IMR-90 (cell line): Measurements from ENCODE around the gene TAF4. TPM values are rescaled to one million over a fixed set of nuclear protein-coding genes. Genes with fewer than 3 reads are reported as not detected.
A peak's percentile ranks its signal among the peaks of the same experiment; 100 is the strongest.

Experiments used
- ATAC-seq: fragments of 200-7000 bp; cut with Tn5 transposase; 2 replicates; pipeline ENCODE4 v1.9.1; 2020; ENCODE audit warnings: low read depth, mild to moderate bottlenecking, moderate library complexity
- BruUV-seq: library from RNA; stranded (reverse); fragments of 400-500 nt; replicated peaks from 2 replicates; lab custom pipeline; 2021; lab: Mats Ljungman, UMichigan
- CTCF ChIA-PET: fragments of 300-600 bp; formaldehyde crosslinking; extraction: SDS; loops from one replicate; lab custom pipeline; 2021; ENCODE audit warnings: antibody characterized with exemption; lab: Yijun Ruan, JAX
- POLR2A ChIA-PET: fragments of 300-600 bp; sonication (Branson Sonifier 250); formaldehyde crosslinking; loops from one replicate; lab custom pipeline; 2022; ENCODE audit warnings: antibody characterized with exemption; ENCODE audit not compliant: unreplicated experiment; lab: Charles Lee
- DNase-seq: peaks from one replicate; pipeline ENCODE4 v3.0.0; 2013
- H2AFZ ChIP-seq: replicated peaks from 2 replicates; pipeline ENCODE3; 2013; ENCODE audit warnings: low read length, mild to moderate bottlenecking; ENCODE audit not compliant: poor library complexity
- H2AK5ac ChIP-seq: 2 replicates; pipeline ENCODE4 v1.6.1; 2013; ENCODE audit warnings: low read depth, low read length, inconsistent platforms
- H2AK9ac ChIP-seq: replicated peaks from 2 replicates; pipeline ENCODE3; 2013; ENCODE audit warnings: mild to moderate bottlenecking, low read depth, low read length, moderate library complexity; ENCODE audit not compliant: poor library complexity
- H2BK120ac ChIP-seq: 2 replicates; pipeline ENCODE4 v1.6.1; 2013; ENCODE audit warnings: low read depth, low read length, inconsistent platforms
- H2BK15ac ChIP-seq: 3 replicates; pipeline ENCODE4 v1.6.1; 2013; ENCODE audit warnings: low read depth, low read length, inconsistent platforms
- H2BK20ac ChIP-seq: 2 replicates; pipeline ENCODE4 v1.6.1; 2013; ENCODE audit warnings: low read depth, mild to moderate bottlenecking, inconsistent platforms, low read length, moderate library complexity
- H2BK5ac ChIP-seq: 2 replicates; pipeline ENCODE4 v1.6.1; 2013; ENCODE audit warnings: mild to moderate bottlenecking, low read depth, low read length, inconsistent platforms; ENCODE audit not compliant: poor library complexity, severe bottlenecking
- H3K14ac ChIP-seq: replicated peaks from 2 replicates; pipeline ENCODE4 v1.6.1; 2013; ENCODE audit warnings: low read depth, low read length, inconsistent platforms
- H3K18ac ChIP-seq: 2 replicates; pipeline ENCODE4 v1.6.1; 2013; ENCODE audit warnings: low read depth, low read length, control low read depth
- H3K23ac ChIP-seq: 2 replicates; pipeline ENCODE4 v1.6.1; 2013; ENCODE audit warnings: low read depth, low read length, inconsistent platforms
- H3K27ac ChIP-seq: 2 replicates; pipeline ENCODE4 v1.5.1; 2013; ENCODE audit warnings: mild to moderate bottlenecking, control low read depth, low read length; ENCODE audit not compliant: insufficient read depth
- H3K27me3 ChIP-seq: 2 replicates; pipeline ENCODE4 v1.6.1; 2013; ENCODE audit warnings: low read length; ENCODE audit not compliant: control insufficient read depth, insufficient read depth
- H3K36me3 ChIP-seq: 2 replicates; pipeline ENCODE4 v1.6.1; 2013; ENCODE audit warnings: low read length, mixed read lengths; ENCODE audit not compliant: control insufficient read depth, insufficient read depth
- H3K4ac ChIP-seq: 2 replicates; pipeline ENCODE4 v1.6.1; 2013; ENCODE audit warnings: low read depth, low read length, inconsistent platforms
- H3K4me1 ChIP-seq: 2 replicates; pipeline ENCODE4 v1.6.1; 2013; ENCODE audit warnings: low read length, mixed read lengths; ENCODE audit not compliant: control insufficient read depth, insufficient read depth
- H3K4me2 ChIP-seq: 2 replicates; pipeline ENCODE4 v1.6.1; 2013; ENCODE audit warnings: low read depth, mild to moderate bottlenecking, control low read depth, low read length, moderate library complexity
- H3K4me3 ChIP-seq: 2 replicates; pipeline ENCODE4 v1.5.1; 2013; ENCODE audit warnings: low read depth, mild to moderate bottlenecking, control low read depth, low read length, moderate library complexity; ENCODE audit not compliant: insufficient read depth
- H3K56ac ChIP-seq: 2 replicates; pipeline ENCODE4 v1.6.1; 2013; ENCODE audit warnings: low read length, inconsistent platforms; ENCODE audit not compliant: insufficient read depth; ENCODE audit errors: extremely low read depth
- H3K79me1 ChIP-seq, 2 experiments: 2 replicates each; pipeline ENCODE4 v1.6.1; 2013; ENCODE audit warnings: low read length in 2 of 2, inconsistent platforms in 1 of 2, low read depth in 1 of 2
- H3K9ac ChIP-seq: 2 replicates; pipeline ENCODE4 v1.6.1; 2013; ENCODE audit warnings: low read depth, low read length, control low read depth
- H3K9me1 ChIP-seq: 2 replicates; pipeline ENCODE4 v1.6.1; 2013; ENCODE audit warnings: low read length, inconsistent platforms; ENCODE audit not compliant: insufficient read depth
- H3K9me3 ChIP-seq: 2 replicates; pipeline ENCODE4 v1.6.1; 2013; ENCODE audit warnings: low read length; ENCODE audit not compliant: control insufficient read depth, insufficient read depth
- H4K20me1 ChIP-seq: 2 replicates; pipeline ENCODE4 v1.6.1; 2013; ENCODE audit warnings: low read length, inconsistent platforms; ENCODE audit not compliant: insufficient read depth
- H4K5ac ChIP-seq: 2 replicates; pipeline ENCODE4 v1.6.1; 2013; ENCODE audit warnings: mild to moderate bottlenecking, low read depth, low read length, control low read depth
- H4K8ac ChIP-seq, 2 experiments: 2 replicates each; pipeline ENCODE4 v1.6.1; 2013; ENCODE audit warnings: low read depth in 2 of 2, low read length in 2 of 2, control low read depth in 1 of 2, inconsistent platforms in 1 of 2
- H4K91ac ChIP-seq: 2 replicates; pipeline ENCODE4 v1.6.1; 2013; ENCODE audit warnings: low read depth, low read length, inconsistent platforms; ENCODE audit not compliant: insufficient read depth
- BHLHE40 ChIP-seq: fragments of 150-350 bp; IDR thresholded peaks from 2 replicates; pipeline ENCODE4 v1.6.1; 2016; ENCODE audit warnings: mild to moderate bottlenecking, low read depth, low read length
- CEBPB ChIP-seq: IDR thresholded peaks from 2 replicates; pipeline ENCODE4 v1.6.1; 2012; ENCODE audit warnings: low read depth, low read length, improper control_type of control experiment
- CHD1 ChIP-seq: IDR thresholded peaks from 2 replicates; pipeline ENCODE4 v1.6.1; 2012; ENCODE audit warnings: low read depth, low read length, improper control_type of control experiment
- FOS ChIP-seq: fragments of 150-350 bp; IDR thresholded peaks from 2 replicates; pipeline ENCODE4 v1.6.1; 2016; ENCODE audit warnings: low read depth, low read length
- MAFK ChIP-seq: IDR thresholded peaks from 2 replicates; pipeline ENCODE4 v1.6.1; 2012; ENCODE audit warnings: low read depth, low read length, improper control_type of control experiment
- MAZ ChIP-seq: IDR thresholded peaks from 2 replicates; pipeline ENCODE4 v1.6.1; 2012; ENCODE audit warnings: low read depth, mild to moderate bottlenecking, low read length, improper control_type of control experiment, moderate library complexity, borderline replicate concordance
- MXI1 ChIP-seq: IDR thresholded peaks from 2 replicates; pipeline ENCODE4 v1.6.1; 2012; ENCODE audit warnings: low read depth, mild to moderate bottlenecking, low read length, moderate library complexity, borderline replicate concordance
- NFE2L2 ChIP-seq: fragments of 150-350 bp; IDR thresholded peaks from 2 replicates; pipeline ENCODE4 v1.6.1; 2016; ENCODE audit warnings: low read depth, mild to moderate bottlenecking, low read length
- POLR2A ChIP-seq: IDR thresholded peaks from 2 replicates; pipeline ENCODE4 v1.6.1; 2012; ENCODE audit warnings: mild to moderate bottlenecking, low read depth, low read length
- RAD21 ChIP-seq: IDR thresholded peaks from 2 replicates; pipeline ENCODE4 v1.6.1; 2012; ENCODE audit warnings: low read length, improper control_type of control experiment
- RCOR1 ChIP-seq: IDR thresholded peaks from 2 replicates; pipeline ENCODE4 v1.6.1; 2012; ENCODE audit warnings: mild to moderate bottlenecking, low read length, improper control_type of control experiment; ENCODE audit not compliant: insufficient replicate concordance
- RFX5 ChIP-seq: IDR thresholded peaks from 2 replicates; pipeline ENCODE4 v1.8.0; 2012; ENCODE audit warnings: low read depth, mild to moderate bottlenecking, low read length, moderate library complexity
- SMC3 ChIP-seq: fragments of 150-350 bp; IDR thresholded peaks from 2 replicates; pipeline ENCODE4 v1.6.1; 2016; ENCODE audit warnings: low read depth, mild to moderate bottlenecking, antibody characterized with exemption, low read length, moderate library complexity
- WGBS, 2 experiments: methylation state at CpG; one replicate each; pipeline versions ENCODE4 v1.1.5 to v1.1.7; 2013; ENCODE audit warnings: missing lambda C conversion rate in 2 of 2; ENCODE audit not compliant: insufficient read length in 1 of 2; ENCODE audit errors: extremely low coverage in 2 of 2; 5-methylcytosine and 5-hydroxymethylcytosine counted together
- dilution Hi-C: fragments of 300-500 bp; cut with HindIII; formaldehyde crosslinking; loops from one replicate; pipeline ENCODE4 v1.14.3; 2018; ENCODE audit warnings: low sequenced_read_pairs; ENCODE audit not compliant: unreplicated experiment
- in situ Hi-C: fragments of 300-500 bp; cut with MboI; formaldehyde crosslinking; loops from 3 replicates; pipeline ENCODE4 v1.14.3; 2019; ENCODE audit warnings: low sequenced_read_pairs, inconsistent platforms, mixed read lengths
- intact Hi-C: fragments of 100-400 bp; cut with micrococcal nuclease; formaldehyde crosslinking; loops from 2 replicates; pipeline ENCODE4 v1.10.0; 2022
- polyA plus RNA-seq, 3 experiments: library from polyadenylated mRNA; depleted of rRNA; stranded (reverse); fragments of >200 nt; gene quantifications; 2 replicates each; pipeline ENCODE4 v1.2.3, GENCODE V29; 2012; ENCODE audit warnings: low replicate concordance in 1 of 3
- total RNA-seq: library from RNA; depleted of rRNA; stranded (reverse); fragments of >200 nt; gene quantifications from 2 replicates; pipeline ENCODE4 v1.2.3, GENCODE V29; 2012
- TF ChIP-seq, protein P1 (sequence below): fragments of 150-350 bp; IDR thresholded peaks from 2 replicates; pipeline ENCODE4 v1.6.1; 2017; ENCODE audit warnings: mild to moderate bottlenecking, antibody characterized with exemption, low read length, low read depth
- TF ChIP-seq, protein P2 (sequence below): fragments of 150-350 bp; IDR thresholded peaks from 2 replicates; pipeline ENCODE4 v1.6.1; 2016; ENCODE audit warnings: low read depth, mild to moderate bottlenecking, low read length, moderate library complexity, borderline replicate concordance
- TF ChIP-seq, protein P3 (sequence below): conservative IDR thresholded peaks from 2 replicates; pipeline ENCODE4 v1.5.1; 2012; ENCODE audit warnings: mild to moderate bottlenecking, low read depth, low read length, improper control_type of control experiment

The TAF4 gene
- total and polyA plus RNA-seq, 2 of the 4 experiments (the other 2 are of a cell fraction) = 1.4 to 5.1 TPM

DNA sequence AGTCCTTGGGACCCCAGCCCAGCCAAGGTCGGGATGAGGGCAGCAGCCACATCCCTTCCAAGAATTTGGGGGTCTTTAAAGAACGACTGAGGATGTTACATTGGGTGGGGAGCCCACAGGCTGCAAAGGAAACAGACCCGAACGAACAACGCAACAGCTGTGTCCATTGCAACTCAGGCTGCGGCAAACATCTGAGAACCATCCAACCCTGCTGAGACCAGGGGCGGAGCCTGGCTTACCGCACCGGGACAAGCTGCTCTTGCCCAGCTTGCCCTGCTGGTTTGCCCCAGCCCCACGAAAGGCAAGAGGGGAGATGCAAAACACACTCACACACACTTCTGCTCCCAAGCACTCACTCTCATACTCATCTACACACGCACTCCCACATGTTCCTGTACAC, 21.5 kb upstream of the TAF4 start:
- ATAC-seq (no peak), DNase-seq (no peak)
- no peak overlapping the region for H2BK20ac ChIP-seq
- peaks cover 7% of the 10 kb centered on the region for H3K4me1 ChIP-seq
- no peak overlapping the region for H3K14ac ChIP-seq
- H3K27me3 ChIP-seq = peaks cover 9% of the 10 kb centered on the region; the same call in 1 of the 2 replicates
- no peak overlapping the region; the same call in 1 of the 2 replicates for H3K4me2 ChIP-seq
- H2BK120ac ChIP-seq = 0 out of 2 replicates have a peak overlapping the region, but pooled peaks have one; percentile 17
- no peak overlapping the region for H3K18ac ChIP-seq
- H4K8ac ChIP-seq = no peak overlapping the region
- ChIA-PET CTCF (no interaction called here), POLR2A (no interaction called here)
- H3K23ac ChIP-seq = no peak overlapping the region
- H2AFZ ChIP-seq = no peak overlapping the region
- H3K9ac ChIP-seq = no peak overlapping the region
- no peaks in the 10 kb centered on the region; a peak in 1 of 4 replicates for H3K79me1 ChIP-seq
- no peak overlapping the region for H2BK15ac ChIP-seq
- H3K4ac ChIP-seq = no peak overlapping the region
- no peak overlapping the region; the same call in 1 of the 2 replicates for H4K91ac ChIP-seq
- dilution Hi-C loops (no loop called here), in situ Hi-C loops (no loop called here), intact Hi-C loops (no loop called here)
- WGBS, 2 experiments = 52% methylated on average over 7 of the region's 11 CpGs; no CpG with 5 or more reads in 1 of the 2 experiments
- TF ChIP-seq, protein P1, sequence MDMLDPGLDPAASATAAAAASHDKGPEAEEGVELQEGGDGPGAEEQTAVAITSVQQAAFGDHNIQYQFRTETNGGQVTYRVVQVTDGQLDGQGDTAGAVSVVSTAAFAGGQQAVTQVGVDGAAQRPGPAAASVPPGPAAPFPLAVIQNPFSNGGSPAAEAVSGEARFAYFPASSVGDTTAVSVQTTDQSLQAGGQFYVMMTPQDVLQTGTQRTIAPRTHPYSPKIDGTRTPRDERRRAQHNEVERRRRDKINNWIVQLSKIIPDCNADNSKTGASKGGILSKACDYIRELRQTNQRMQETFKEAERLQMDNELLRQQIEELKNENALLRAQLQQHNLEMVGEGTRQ = no peak
- TF ChIP-seq MAFK = no peak
- TF ChIP-seq MAZ = no peak
- TF ChIP-seq MXI1 = no peak
- TF ChIP-seq, protein P2, sequence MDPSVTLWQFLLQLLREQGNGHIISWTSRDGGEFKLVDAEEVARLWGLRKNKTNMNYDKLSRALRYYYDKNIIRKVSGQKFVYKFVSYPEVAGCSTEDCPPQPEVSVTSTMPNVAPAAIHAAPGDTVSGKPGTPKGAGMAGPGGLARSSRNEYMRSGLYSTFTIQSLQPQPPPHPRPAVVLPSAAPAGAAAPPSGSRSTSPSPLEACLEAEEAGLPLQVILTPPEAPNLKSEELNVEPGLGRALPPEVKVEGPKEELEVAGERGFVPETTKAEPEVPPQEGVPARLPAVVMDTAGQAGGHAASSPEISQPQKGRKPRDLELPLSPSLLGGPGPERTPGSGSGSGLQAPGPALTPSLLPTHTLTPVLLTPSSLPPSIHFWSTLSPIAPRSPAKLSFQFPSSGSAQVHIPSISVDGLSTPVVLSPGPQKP = no peak
- TF ChIP-seq BHLHE40 = no peak
- TF ChIP-seq NFE2L2 = no peak
- TF ChIP-seq FOS = no peak
- TF ChIP-seq CEBPB = no peak
- TF ChIP-seq RAD21 = no peak
- TF ChIP-seq, protein P3, sequence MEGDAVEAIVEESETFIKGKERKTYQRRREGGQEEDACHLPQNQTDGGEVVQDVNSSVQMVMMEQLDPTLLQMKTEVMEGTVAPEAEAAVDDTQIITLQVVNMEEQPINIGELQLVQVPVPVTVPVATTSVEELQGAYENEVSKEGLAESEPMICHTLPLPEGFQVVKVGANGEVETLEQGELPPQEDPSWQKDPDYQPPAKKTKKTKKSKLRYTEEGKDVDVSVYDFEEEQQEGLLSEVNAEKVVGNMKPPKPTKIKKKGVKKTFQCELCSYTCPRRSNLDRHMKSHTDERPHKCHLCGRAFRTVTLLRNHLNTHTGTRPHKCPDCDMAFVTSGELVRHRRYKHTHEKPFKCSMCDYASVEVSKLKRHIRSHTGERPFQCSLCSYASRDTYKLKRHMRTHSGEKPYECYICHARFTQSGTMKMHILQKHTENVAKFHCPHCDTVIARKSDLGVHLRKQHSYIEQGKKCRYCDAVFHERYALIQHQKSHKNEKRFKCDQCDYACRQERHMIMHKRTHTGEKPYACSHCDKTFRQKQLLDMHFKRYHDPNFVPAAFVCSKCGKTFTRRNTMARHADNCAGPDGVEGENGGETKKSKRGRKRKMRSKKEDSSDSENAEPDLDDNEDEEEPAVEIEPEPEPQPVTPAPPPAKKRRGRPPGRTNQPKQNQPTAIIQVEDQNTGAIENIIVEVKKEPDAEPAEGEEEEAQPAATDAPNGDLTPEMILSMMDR = no peak
- no peak for TF ChIP-seq POLR2A
- no peak for TF ChIP-seq RCOR1
- TF ChIP-seq CHD1 = no peak
- no peak for TF ChIP-seq RFX5
- no peak for TF ChIP-seq SMC3
- H3K27ac ChIP-seq = no peak overlapping the region
- no TSS peak for BruUV-seq
- H4K5ac ChIP-seq = no peak overlapping the region
- H2AK9ac ChIP-seq = no peak overlapping the region
- H3K9me3 ChIP-seq = no peaks in the 10 kb centered on the region
- H3K56ac ChIP-seq = no peak overlapping the region
- H3K36me3 ChIP-seq = no peaks in the 10 kb centered on the region
- peaks cover 4% of the 10 kb centered on the region; the same call in 1 of the 2 replicates for H4K20me1 ChIP-seq
- H2BK5ac ChIP-seq = no peak overlapping the region
- peak overlapping the region; percentile 88 for H2AK5ac ChIP-seq
- peaks cover 11% of the 10 kb centered on the region for H3K9me1 ChIP-seq
- H3K4me3 ChIP-seq = no peak overlapping the region
